Calu3 (cell line): ENCODE data around the gene SELPLG. TPM values are rescaled to one million over a fixed set of nuclear protein-coding genes. Genes with fewer than 3 reads are reported as not detected.

Experiments
- BruUV-seq: library from RNA; stranded (reverse); fragments of 400-500 nt; replicated peaks from 2 replicates; lab custom pipeline; 2021; lab: Mats Ljungman, UMichigan
- CTCF ChIA-PET: fragments of 300-600 bp; sonication (Branson Sonifier 250); formaldehyde crosslinking; loops from one replicate; lab custom pipeline; 2022; ENCODE audit warnings: antibody characterized with exemption; lab: Charles Lee
- DNase-seq: peaks from one replicate; pipeline ENCODE4 v3.0.0; 2022
- H3K27ac Mint-ChIP-seq: one replicate; pipeline ENCODE4 v1.8.0; 2022; ENCODE audit warnings: mixed read lengths; ENCODE audit not compliant: unreplicated experiment
- H3K27me3 Mint-ChIP-seq: one replicate; pipeline ENCODE4 v1.8.0; 2022; ENCODE audit warnings: mixed read lengths; ENCODE audit not compliant: unreplicated experiment
- H3K36me3 Mint-ChIP-seq: one replicate; pipeline ENCODE4 v1.8.0; 2022; ENCODE audit warnings: mild to moderate bottlenecking, moderate library complexity, mixed read lengths; ENCODE audit not compliant: insufficient read depth, unreplicated experiment
- H3K4me1 Mint-ChIP-seq: one replicate; pipeline ENCODE4 v1.8.0; 2022; ENCODE audit warnings: mild to moderate bottlenecking, low read depth, mixed read lengths; ENCODE audit not compliant: unreplicated experiment
- H3K4me3 Mint-ChIP-seq: one replicate; pipeline ENCODE4 v1.8.0; 2022; ENCODE audit warnings: mild to moderate bottlenecking, low read depth, moderate library complexity, mixed read lengths; ENCODE audit not compliant: unreplicated experiment
- H3K9me3 Mint-ChIP-seq: one replicate; pipeline ENCODE4 v1.8.0; 2022; ENCODE audit warnings: low read depth, mixed read lengths; ENCODE audit not compliant: unreplicated experiment
- intact Hi-C: fragments of 100-400 bp; cut with micrococcal nuclease; formaldehyde crosslinking; loops from one replicate; pipeline ENCODE4 v1.10.0; 2022; ENCODE audit not compliant: unreplicated experiment
- total RNA-seq: library from RNA; stranded (reverse); gene quantifications from 2 replicates; pipeline ENCODE4 v1.2.3, GENCODE V29; 2022
- TF ChIP-seq, protein P1 (sequence below): fragments of 200-600 bp; IDR thresholded peaks from one replicate; pipeline ENCODE4 v1.8.0; 2022; ENCODE audit warnings: antibody characterized with exemption; ENCODE audit not compliant: unreplicated experiment

SELPLG gene
- total RNA-seq, 1 experiment from 2014 or later, result 0.76 TPM

GRCh38 chr12:108608616-108609015 lies 25.1 kb downstream of the SELPLG start:
- CTCF ChIA-PET, result no interaction called here
- no peak overlapping the region for H3K27ac Mint-ChIP-seq
- no peaks in the 10 kb centered on the region for H3K9me3 Mint-ChIP-seq

GRCh38 chr12:108607981-108608600 lies 25.6 kb downstream of the SELPLG start:
- H3K9me3 Mint-ChIP-seq, result no peaks in the 10 kb centered on the region
- no TSS peak for BruUV-seq
- H3K36me3 Mint-ChIP-seq, result no peaks in the 10 kb centered on the region
- H3K4me3 Mint-ChIP-seq, result no peak overlapping the region
- peaks cover 15% of the 10 kb centered on the region for H3K27me3 Mint-ChIP-seq
- no peak overlapping the region for H3K27ac Mint-ChIP-seq
- intact Hi-C loops, result no loop called here
- DNase-seq, result no peak
- peaks cover 3% of the 10 kb centered on the region for H3K4me1 Mint-ChIP-seq
- CTCF ChIA-PET, result interaction anchor here (0.7 kb wide), 1 partner anchor 47 kb away, joined by 5 read pairs; no protein-coding TSS in a partner anchor
- TF ChIP-seq, protein P1, sequence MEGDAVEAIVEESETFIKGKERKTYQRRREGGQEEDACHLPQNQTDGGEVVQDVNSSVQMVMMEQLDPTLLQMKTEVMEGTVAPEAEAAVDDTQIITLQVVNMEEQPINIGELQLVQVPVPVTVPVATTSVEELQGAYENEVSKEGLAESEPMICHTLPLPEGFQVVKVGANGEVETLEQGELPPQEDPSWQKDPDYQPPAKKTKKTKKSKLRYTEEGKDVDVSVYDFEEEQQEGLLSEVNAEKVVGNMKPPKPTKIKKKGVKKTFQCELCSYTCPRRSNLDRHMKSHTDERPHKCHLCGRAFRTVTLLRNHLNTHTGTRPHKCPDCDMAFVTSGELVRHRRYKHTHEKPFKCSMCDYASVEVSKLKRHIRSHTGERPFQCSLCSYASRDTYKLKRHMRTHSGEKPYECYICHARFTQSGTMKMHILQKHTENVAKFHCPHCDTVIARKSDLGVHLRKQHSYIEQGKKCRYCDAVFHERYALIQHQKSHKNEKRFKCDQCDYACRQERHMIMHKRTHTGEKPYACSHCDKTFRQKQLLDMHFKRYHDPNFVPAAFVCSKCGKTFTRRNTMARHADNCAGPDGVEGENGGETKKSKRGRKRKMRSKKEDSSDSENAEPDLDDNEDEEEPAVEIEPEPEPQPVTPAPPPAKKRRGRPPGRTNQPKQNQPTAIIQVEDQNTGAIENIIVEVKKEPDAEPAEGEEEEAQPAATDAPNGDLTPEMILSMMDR, result no peak

More at GRCh38 chr12:108608616-108609015, 25.1 kb downstream of the SELPLG start:
- BruUV-seq, result no TSS peak
- no peak for DNase-seq
- intact Hi-C loops, result no loop called here
- Mint-ChIP-seq H3K4me3 (no peak overlapping the region), H3K36me3 (no peaks in the 10 kb centered on the region), H3K27me3 (peaks cover 15% of the 10 kb centered on the region), H3K4me1 (peaks cover 9% of the 10 kb centered on the region)
- TF ChIP-seq, protein P1, result no peak

- no peaks in the 10 kb centered on the region for H3K9me3 Mint-ChIP-seq
- intact Hi-C loops, result no loop called here
- H3K27me3 Mint-ChIP-seq, result peaks cover 15% of the 10 kb centered on the region
- TF ChIP-seq, protein P1, result no peak
- H3K4me1 Mint-ChIP-seq, result no peaks in the 10 kb centered on the region
- H3K4me3 Mint-ChIP-seq, result no peak overlapping the region
- CTCF ChIA-PET, result no interaction called here
- no TSS peak for BruUV-seq
- DNase-seq, result no peak
- H3K36me3 Mint-ChIP-seq, result no peaks in the 10 kb centered on the region
- H3K27ac Mint-ChIP-seq, result no peak overlapping the region
Observed at GRCh38 chr12:108606492-108606891, 27.2 kb downstream of the SELPLG start.

GRCh38 chr12:108605690-108606406 lies 27.8 kb downstream of the SELPLG start:
- CTCF ChIA-PET, result no interaction called here
- TF ChIP-seq, protein P1, result no peak
- peaks cover 15% of the 10 kb centered on the region for H3K27me3 Mint-ChIP-seq
- no peak for DNase-seq
- no peak overlapping the region for H3K4me3 Mint-ChIP-seq
- no peaks in the 10 kb centered on the region for H3K4me1 Mint-ChIP-seq
- intact Hi-C loops, result no loop called here
- no peaks in the 10 kb centered on the region for H3K36me3 Mint-ChIP-seq
- H3K27ac Mint-ChIP-seq, result no peak overlapping the region
- BruUV-seq, result no TSS peak
- no peaks in the 10 kb centered on the region for H3K9me3 Mint-ChIP-seq
